ENCODE results near the gene SV2B. TPM values are rescaled to one million over a fixed set of nuclear protein-coding genes. Genes with fewer than 3 reads are reported as not detected.

The SV2B gene
- total RNA-seq, 1 experiment from 2014 or later = 3.9 TPM

- TF ChIP-seq EZH2 (IDR thresholded peaks at IDR 0.05; ENCODE audit: borderline replicate concordance, low read depth, low read length, poor library complexity, severe bottlenecking) (no peak), CTCF (conservative IDR thresholded peaks at IDR 0.05; ENCODE audit: low read depth, low read length) (no peak)
- no peaks in the 10 kb centered on the region for H3K4me1 ChIP-seq (ENCODE audit: insufficient read depth, low read length, poor library complexity, severe bottlenecking)
- H3K9me3 ChIP-seq (ENCODE audit: low read depth, low read length, poor library complexity, severe bottlenecking) = no peaks in the 10 kb centered on the region
- no peaks in the 10 kb centered on the region for H3K27me3 ChIP-seq (replicated peaks; ENCODE audit: insufficient read depth, low read depth, low read length, poor library complexity)
- ChIA-PET POLR2A (ENCODE audit: low non-redundant PET) (no interaction called here), CTCF (no interaction called here)
- H3K27ac ChIP-seq (ENCODE audit: low read depth, low read length, poor library complexity, severe bottlenecking) = no peak overlapping the region
- no TSS peak for BruUV-seq (replicated peaks)
- no peak for DNase-seq (ENCODE audit: low spot score)
- H3K36me3 ChIP-seq (ENCODE audit: insufficient read depth, low read length, poor library complexity, severe bottlenecking) = no peaks in the 10 kb centered on the region
- intact Hi-C loops (cut with micrococcal nuclease; ENCODE audit: unreplicated experiment) = no loop called here
- no peak overlapping the region for H3K4me3 ChIP-seq (ENCODE audit: low read depth, low read length, poor library complexity, severe bottlenecking)
Measured at GRCh38 chr15:91073077-91073476, 27.0 kb upstream of the SV2B start.

- Histone ChIP-seq H3K4me1 (ENCODE audit: insufficient read depth, low read length, poor library complexity, severe bottlenecking) (no peaks in the 10 kb centered on the region), H3K9me3 (ENCODE audit: low read depth, low read length, poor library complexity, severe bottlenecking) (no peaks in the 10 kb centered on the region), H3K4me3 (ENCODE audit: low read depth, low read length, poor library complexity, severe bottlenecking) (no peak overlapping the region), H3K36me3 (ENCODE audit: insufficient read depth, low read length, poor library complexity, severe bottlenecking) (no peaks in the 10 kb centered on the region), H3K27me3 (replicated peaks; ENCODE audit: insufficient read depth, low read depth, low read length, poor library complexity) (no peaks in the 10 kb centered on the region), H3K27ac (ENCODE audit: low read depth, low read length, poor library complexity, severe bottlenecking) (no peak overlapping the region)
- ChIA-PET CTCF (no interaction called here), POLR2A (ENCODE audit: low non-redundant PET) (no interaction called here)
- no peak for DNase-seq (ENCODE audit: low spot score)
- TF ChIP-seq CTCF (conservative IDR thresholded peaks at IDR 0.05; ENCODE audit: low read depth, low read length) = no peak
- no peak for TF ChIP-seq EZH2 (IDR thresholded peaks at IDR 0.05; ENCODE audit: borderline replicate concordance, low read depth, low read length, poor library complexity, severe bottlenecking)
- intact Hi-C loops (cut with micrococcal nuclease; ENCODE audit: unreplicated experiment) = no loop called here
- no TSS peak for BruUV-seq (replicated peaks)
Measured at GRCh38 chr15:91073768-91074167, 26.3 kb upstream of the SV2B start.

DNA sequence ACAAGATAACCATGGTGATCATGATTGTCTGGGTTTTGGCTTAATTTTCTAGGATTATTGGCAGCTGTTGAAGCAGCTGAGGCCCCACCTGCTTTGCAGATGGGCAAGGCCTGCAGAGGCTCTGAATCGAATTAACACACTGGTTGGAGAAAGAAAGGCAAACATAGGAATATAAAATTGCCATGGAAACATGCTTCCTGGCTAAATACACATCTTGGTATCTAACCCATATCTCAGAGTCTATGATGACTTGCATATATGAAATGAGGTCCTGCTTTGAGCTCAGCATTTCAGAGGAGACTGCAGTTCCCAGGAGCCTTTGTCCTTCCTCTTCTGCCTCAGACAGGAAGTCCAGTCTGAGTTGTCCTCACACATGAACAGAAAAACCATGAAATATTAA, 24.3 kb upstream of the SV2B start:
- Histone ChIP-seq H3K27ac (ENCODE audit: low read depth, low read length, poor library complexity, severe bottlenecking) (no peak overlapping the region), H3K4me3 (ENCODE audit: low read depth, low read length, poor library complexity, severe bottlenecking) (no peak overlapping the region), H3K9me3 (ENCODE audit: low read depth, low read length, poor library complexity, severe bottlenecking) (no peaks in the 10 kb centered on the region), H3K27me3 (replicated peaks; ENCODE audit: insufficient read depth, low read depth, low read length, poor library complexity) (no peaks in the 10 kb centered on the region), H3K36me3 (ENCODE audit: insufficient read depth, low read length, poor library complexity, severe bottlenecking) (no peaks in the 10 kb centered on the region), H3K4me1 (ENCODE audit: insufficient read depth, low read length, poor library complexity, severe bottlenecking) (peaks cover 3% of the 10 kb centered on the region)
- no TSS peak for BruUV-seq (replicated peaks)
- intact Hi-C loops (cut with micrococcal nuclease; ENCODE audit: unreplicated experiment) = no loop called here
- POLR2A ChIA-PET (ENCODE audit: low non-redundant PET) = no interaction called here
- no peak for DNase-seq (ENCODE audit: low spot score)
- TF ChIP-seq EZH2 (IDR thresholded peaks at IDR 0.05; ENCODE audit: borderline replicate concordance, low read depth, low read length, poor library complexity, severe bottlenecking) (no peak), CTCF (conservative IDR thresholded peaks at IDR 0.05; ENCODE audit: low read depth, low read length) (no peak)
- CTCF ChIA-PET = no interaction called here

Measured in A673 (cell line).